Measurements from ENCODE around the gene DUOXA1.
A peak's percentile ranks its signal among the peaks of the same experiment; 100 is the strongest.
"Not testable (repeated sequence)": the region's sequence is repeated elsewhere in the genome, so short reads cannot be mapped to it uniquely, and the experiment has no call there.

The DUOXA1 gene

GRCh38 chr15:45112143-45112590, 17.5 kb downstream of the DUOXA1 start:
- no peak for DNase-seq

GRCh38 chr15:45111390-45112142, 18.1 kb downstream of the DUOXA1 start:
- DNase-seq: no peak

GRCh38 chr15:45110256-45110820, 19.3 kb downstream of the DUOXA1 start:
- DNase-seq: no peak

- no peak for DNase-seq
Measured at GRCh38 chr15:45107941-45108630, 21.6 kb downstream of the DUOXA1 start.

- DNase-seq: no peak
Measured at GRCh38 chr15:45106002-45106790, 23.5 kb downstream of the DUOXA1 start.

GRCh38 chr15:45105586-45105985, 24.1 kb downstream of the DUOXA1 start:
- DNase-seq: no peak

- DNase-seq: not testable (repeated sequence)
Measured at GRCh38 chr15:45104170-45104569, 25.5 kb downstream of the DUOXA1 start.

GRCh38 chr15:45102226-45102625, 27.5 kb downstream of the DUOXA1 start:
- DNase-seq: no peak

- DNase-seq: no peak
Measured at GRCh38 chr15:45101749-45102148, 27.9 kb downstream of the DUOXA1 start.

- DNase-seq: no peak
Measured at GRCh38 chr15:45100884-45101625, 28.6 kb downstream of the DUOXA1 start.

- DNase-seq: no peak
Measured at GRCh38 chr15:45099549-45100165, 30.0 kb downstream of the DUOXA1 start.

- DNase-seq: no peak
Measured at GRCh38 chr15:45097466-45097865, 32.2 kb downstream of the DUOXA1 start.

GRCh38 chr15:45095661-45096060, 34.0 kb downstream of the DUOXA1 start:
- DNase-seq: no peak

- DNase-seq: no peak
Measured at GRCh38 chr15:45094358-45094730, 35.3 kb downstream of the DUOXA1 start.

- DNase-seq: no peak
Measured at GRCh38 chr15:45093622-45094357, 35.9 kb downstream of the DUOXA1 start.

- DNase-seq: no peak
Measured at GRCh38 chr15:45093013-45093412, 36.7 kb downstream of the DUOXA1 start.

- DNase-seq: no peak
Measured at GRCh38 chr15:45091576-45091975, 38.1 kb downstream of the DUOXA1 start.

- DNase-seq: no peak
Measured at GRCh38 chr15:45091161-45091560, 38.5 kb downstream of the DUOXA1 start.

GRCh38 chr15:45089712-45090373, 39.8 kb downstream of the DUOXA1 start:
- peak; percentile 59 for DNase-seq

- no peak for DNase-seq
Measured at GRCh38 chr15:45088801-45089711, 40.6 kb downstream of the DUOXA1 start.
